GM12878 (cell line): ENCODE results near the gene TOPAZ1. TPM values are rescaled to one million over a fixed set of nuclear protein-coding genes. Genes with fewer than 3 reads are reported as not detected.

Experiments
- ATAC-seq: fragments of 200-7000 bp; cut with Tn5 transposase; 3 replicates; pipeline ENCODE4 v1.9.1; 2020; ENCODE audit warnings: mild to moderate bottlenecking, moderate library complexity
- BruUV-seq: library from RNA; stranded (reverse); fragments of 400-500 nt; replicated peaks from 2 replicates; lab custom pipeline; 2021; lab: Mats Ljungman, UMichigan
- CTCF ChIA-PET: fragments of 300-600 bp; sonication (Branson Sonifier 250); formaldehyde crosslinking; extraction: SDS; loops from one replicate; lab custom pipeline; 2021; ENCODE audit warnings: inconsistent platforms; lab: Yijun Ruan, JAX
- POLR2A ChIA-PET: fragments of 350-600 bp; formaldehyde crosslinking; extraction: SDS; loops from one replicate; lab custom pipeline; 2021; ENCODE audit warnings: inconsistent platforms; lab: Charles Lee
- RAD21 ChIA-PET: fragments of 300-600 bp; sonication (Branson Sonifier 250); formaldehyde crosslinking; loops from one replicate; lab custom pipeline; 2023; ENCODE audit warnings: antibody characterized with exemption; ENCODE audit not compliant: unreplicated experiment; lab: Charles Lee
- SMC1A ChIA-PET: fragments of 300-600 bp; sonication (Branson Sonifier 250); formaldehyde crosslinking; loops from one replicate; lab custom pipeline; 2023; ENCODE audit not compliant: unreplicated experiment, uncharacterized antibody; lab: Charles Lee
- DNase-seq: peaks from one replicate; pipeline ENCODE4 v3.0.0-alpha.2; 2011; ENCODE audit warnings: low read depth, low spot score
- FAIRE-seq: peaks from 3 replicates; lab custom pipeline; 2011; peaks lifted over from hg19 to GRCh38; lab: Jason Lieb, UNC
- H2AFZ ChIP-seq: 2 replicates; pipeline ENCODE4 v1.6.0; 2011; ENCODE audit warnings: low read depth, low read length, control low read depth; ENCODE audit not compliant: control insufficient read depth
- H3K27ac ChIP-seq: 2 replicates; pipeline ENCODE4 v1.5.1; 2011; ENCODE audit warnings: control low read depth; ENCODE audit not compliant: control insufficient read depth, insufficient read depth
- H3K27me3 ChIP-seq, 2 experiments: replicated peaks in 1 of 2; 2 replicates each; pipeline versions ENCODE4 v1.6.0 to v1.6.1; 2011; ENCODE audit warnings: low read length in 1 of 2; ENCODE audit not compliant: control insufficient read depth in 2 of 2, insufficient read depth in 2 of 2
- H3K36me3 ChIP-seq, 2 experiments: 2 replicates each; pipeline ENCODE4 v1.5.1; 2011; ENCODE audit warnings: low read length in 1 of 2; ENCODE audit not compliant: control insufficient read depth in 2 of 2, insufficient read depth in 2 of 2
- H3K4me1 ChIP-seq: 2 replicates; pipeline ENCODE4 v1.6.1; 2011; ENCODE audit warnings: mild to moderate bottlenecking, low read length, moderate library complexity, mixed read lengths; ENCODE audit not compliant: control insufficient read depth, insufficient read depth
- H3K4me2 ChIP-seq: 2 replicates; pipeline ENCODE4 v1.6.0; 2011; ENCODE audit warnings: control low read depth; ENCODE audit not compliant: control insufficient read depth, insufficient read depth
- H3K4me3 ChIP-seq: fragments of 200-600 bp; sonication (generic); 2 replicates; pipeline ENCODE4 v1.5.1; 2016
- H3K79me2 ChIP-seq: 2 replicates; pipeline ENCODE4 v1.6.0; 2011; ENCODE audit warnings: low read length; ENCODE audit not compliant: control insufficient read depth, insufficient read depth
- H3K9ac ChIP-seq: 2 replicates; pipeline ENCODE4 v1.8.0; 2011; ENCODE audit warnings: low read length, control low read depth, mixed read lengths; ENCODE audit not compliant: control insufficient read depth, insufficient read depth
- H3K9me3 ChIP-seq: replicated peaks from 3 replicates; pipeline ENCODE4 v1.5.1; 2011; ENCODE audit warnings: mild to moderate bottlenecking, low read length; ENCODE audit not compliant: control insufficient read depth, insufficient read depth
- H4K20me1 ChIP-seq: 2 replicates; pipeline ENCODE4 v1.6.0; 2011; ENCODE audit not compliant: control insufficient read depth, insufficient read depth
- EED ChIP-seq: sonication (generic); IDR thresholded peaks from 2 replicates; pipeline ENCODE4 v1.6.1; 2016; ENCODE audit warnings: antibody characterized with exemption, low read depth
- FOS ChIP-seq: IDR thresholded peaks from 3 replicates; pipeline ENCODE4 v1.6.1; 2011; ENCODE audit warnings: borderline replicate concordance; ENCODE audit not compliant: insufficient read length; ENCODE audit errors: extremely low read depth
- HDGF ChIP-seq: fragments of 450-650 bp; IDR thresholded peaks from 2 replicates; pipeline ENCODE4 v1.6.1; 2016; ENCODE audit warnings: antibody characterized with exemption
- IKZF1 ChIP-seq: fragments of 450-650 bp; conservative IDR thresholded peaks from 2 replicates; pipeline ENCODE4 v1.6.1; 2017; ENCODE audit warnings: antibody characterized with exemption, mild to moderate bottlenecking
- PAX8 ChIP-seq: fragments of 450-650 bp; IDR thresholded peaks from 2 replicates; pipeline ENCODE4 v1.6.1; 2017; ENCODE audit warnings: mild to moderate bottlenecking, moderate library complexity
- RELB ChIP-seq: fragments of 450-650 bp; IDR thresholded peaks from 2 replicates; pipeline ENCODE4 v1.6.1; 2017; ENCODE audit warnings: low read depth, mild to moderate bottlenecking, moderate library complexity
- WGBS: methylation state at CpG from one replicate; pipeline ENCODE4 v1.1.6; 2016; ENCODE audit warnings: low lambda C conversion rate; ENCODE audit not compliant: insufficient replicate concordance, insufficient coverage; ENCODE audit errors: missing lambda C conversion rate; 5-methylcytosine and 5-hydroxymethylcytosine counted together
- in situ Hi-C: fragments of 300-500 bp; cut with MboI; formaldehyde crosslinking; loops from 9 replicates; pipeline ENCODE4 v1.14.3; 2018; ENCODE audit warnings: mixed read lengths
- intact Hi-C: fragments of 100-400 bp; cut with micrococcal nuclease; formaldehyde crosslinking; loops from one replicate; pipeline ENCODE4 v1.14.2; 2022; ENCODE audit not compliant: unreplicated experiment
- polyA plus RNA-seq, 11 experiments: library from polyadenylated mRNA; depleted of rRNA in 4 of 11; unstranded in 6 of 11; stranded (reverse) in 5 of 11; fragments of >200 nt; fragmentation: Nextera tagmentation in 4 of 11; fragmentation: Illumina TruSeq in 1 of 11; extraction: Ambion mirVana in 4 of 11; extraction: Trizol in 1 of 11; gene quantifications; 1 replicate in 1 of 11; 2 replicates in 10 of 11; pipeline versions ENCODE4 v1.2.1 to v1.2.3, GENCODE V29; 2011 to 2016; ENCODE audit warnings: inconsistent platforms in 2 of 11, missing spikeins in 2 of 11, low read depth in 1 of 11
- total RNA-seq, 4 experiments: library from RNA; depleted of rRNA in 3 of 4; stranded (reverse); fragments of >200 nt in 3 of 4; fragmentation: Illumina TruSeq in 1 of 4; extraction: Trizol in 1 of 4; gene quantifications; 2 replicates each; pipeline versions ENCODE4 v1.2.1 to v1.2.3, GENCODE V29; 2013 to 2021

The TOPAZ1 gene
- total and polyA plus RNA-seq, 10 of the 15 experiments (the other 5 are each of a cell fraction or from before 2014, with no cell fraction given), result 0.02 TPM; not detected in 9

GRCh38 chr3:44232407-44232806 is 9.3 kb upstream of the TOPAZ1 start (continued):
- no peak for TF ChIP-seq HDGF
- TF ChIP-seq PAX8, result no peak

GRCh38 chr3:44234648-44235268 is 6.9 kb upstream of the TOPAZ1 start:
- no peak for DNase-seq
- Histone ChIP-seq H4K20me1 (no peaks in the 10 kb centered on the region), H3K9ac (no peak overlapping the region), H3K9me3 (no peaks in the 10 kb centered on the region), H2AFZ (no peak overlapping the region), H3K27me3 (no peaks in the 10 kb centered on the region), H3K4me2 (no peak overlapping the region), H3K4me1 (no peaks in the 10 kb centered on the region), H3K27ac (no peak overlapping the region), H3K4me3 (no peak overlapping the region), H3K79me2 (no peaks in the 10 kb centered on the region), H3K36me3 (no peaks in the 10 kb centered on the region)
- no TSS peak for BruUV-seq
- in situ Hi-C loops, result no loop called here
- ATAC-seq, result no peak
- ChIA-PET RAD21 (interaction anchor here (0.6 to 1.9 kb wide), 3 partner anchors 10 to 379 kb away, joined by 3 to 8 read pairs (median 4); no protein-coding TSS in a partner anchor), CTCF (interaction anchor here (0.6 to 2.7 kb wide), 16 partner anchors 10 to 396 kb away, joined by 3 to 21 read pairs (median 5); no protein-coding TSS in a partner anchor), SMC1A (interaction anchor here (0.8 to 2.0 kb wide), 5 partner anchors 35 to 468 kb away, joined by 3 to 6 read pairs (median 4); no protein-coding TSS in a partner anchor), POLR2A (interaction anchor here (0.6 kb wide), 1 partner anchor 19 kb away, joined by 3 read pairs; no protein-coding TSS in a partner anchor)
- no peak for TF ChIP-seq RELB
- no peak for TF ChIP-seq IKZF1
- no peak for TF ChIP-seq FOS
- no peak for TF ChIP-seq EED
- intact Hi-C loops, result no loop called here
- no peak for FAIRE-seq
- WGBS, result 24% methylated on average over 6 of the region's 6 CpGs
